ENCODE data around the gene SP4.

SP4 gene

GRCh38 chr7:21550076-21550475 lies 122.2 kb downstream of the SP4 start:
- no peaks in the 10 kb centered on the region for H3K27me3 ChIP-seq (replicated peaks; ENCODE audit: control insufficient read depth, insufficient read depth, low read length)
- no peak for DNase-seq (ENCODE audit: extremely low read depth, insufficient read length)

GRCh38 chr7:21550821-21551531 lies 123.1 kb downstream of the SP4 start:
- H3K27me3 ChIP-seq (replicated peaks; ENCODE audit: control insufficient read depth, insufficient read depth, low read length), result no peaks in the 10 kb centered on the region; the same call in 1 of the 2 replicates
- no peaks in the 10 kb centered on the region for H3K36me3 ChIP-seq (ENCODE audit: control insufficient read depth, insufficient read depth, low read length)
- H3K4me3 ChIP-seq (replicated peaks; ENCODE audit: low read depth, low read length), result no peak overlapping the region
- peak; percentile 12 for TF ChIP-seq CTCF (IDR thresholded peaks at IDR 0.05; ENCODE audit: insufficient read depth, low read length, poor library complexity, severe bottlenecking)
- DNase-seq (ENCODE audit: extremely low read depth, insufficient read length), result no peak

More at GRCh38 chr7:21550076-21550475, 122.2 kb downstream of the SP4 start:
- no peak for TF ChIP-seq CTCF (IDR thresholded peaks at IDR 0.05; ENCODE audit: insufficient read depth, low read length, poor library complexity, severe bottlenecking)
- Histone ChIP-seq H3K36me3 (ENCODE audit: control insufficient read depth, insufficient read depth, low read length) (no peaks in the 10 kb centered on the region), H3K4me3 (replicated peaks; ENCODE audit: low read depth, low read length) (no peak overlapping the region)

DNA sequence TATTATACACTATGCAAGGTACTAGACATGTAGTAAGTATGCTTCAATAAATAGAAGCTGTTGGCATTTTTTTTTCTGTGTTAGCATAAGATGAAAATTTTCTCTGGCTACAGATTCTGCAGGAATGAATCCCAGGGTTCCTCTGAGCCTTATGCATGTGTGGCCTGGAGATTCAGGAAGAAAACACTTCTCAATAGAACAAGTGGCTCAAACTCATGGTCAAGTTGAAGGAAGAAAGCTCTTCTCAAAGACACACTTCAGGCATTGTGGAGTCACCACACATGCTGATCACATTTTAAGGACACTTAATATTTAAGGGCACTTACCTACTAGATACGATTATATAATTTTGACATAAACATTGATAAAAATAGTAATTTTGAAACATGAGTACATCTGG lies 134.5 kb downstream of the SP4 start:
- no peak for TF ChIP-seq CTCF (IDR thresholded peaks at IDR 0.05; ENCODE audit: insufficient read depth, low read length, poor library complexity, severe bottlenecking)
- no peak for DNase-seq (ENCODE audit: extremely low read depth, insufficient read length)

More for the DNA sequence above, 134.5 kb downstream of the SP4 start:
- no peaks in the 10 kb centered on the region; the same call in 1 of the 2 replicates for H3K27me3 ChIP-seq (replicated peaks; ENCODE audit: control insufficient read depth, insufficient read depth, low read length)
- H3K4me3 ChIP-seq (replicated peaks; ENCODE audit: low read depth, low read length), result no peak overlapping the region
- H3K36me3 ChIP-seq (ENCODE audit: control insufficient read depth, insufficient read depth, low read length), result no peaks in the 10 kb centered on the region

All from GM06990 (cell line).